Heart right ventricle (tissue), 16 donors: ENCODE measurements around the gene DISP2. TPM values are rescaled to one million over a fixed set of nuclear protein-coding genes. Genes with fewer than 3 reads are reported as not detected.

Source experiments
- ATAC-seq, 8 donors: fragments of 200-7000 bp; cut with Tn5 transposase; one replicate each; pipeline ENCODE4 v1.9.1; 2020; ENCODE audit warnings: mild to moderate bottlenecking in 8 of 8, moderate library complexity in 8 of 8, moderate number of reproducible peaks in 1 of 8
- DNase-seq, 2 donors: peaks; one replicate each; pipeline ENCODE4 v3.0.0-alpha.2; 2020
- H3K27ac ChIP-seq, 10 donors: fragments of 200-600 bp; sonication (generic) in 2 of 10; one replicate each; pipeline versions ENCODE4 v1.5.0 to v1.8.0; 2020 to 2022; ENCODE audit warnings: mild to moderate bottlenecking in 3 of 10
- H3K27me3 ChIP-seq, 7 donors: fragments of 200-600 bp; one replicate each; pipeline ENCODE4 v1.8.0; 2021 to 2022; ENCODE audit warnings: mild to moderate bottlenecking in 2 of 7
- H3K36me3 ChIP-seq, 9 donors: fragments of 200-600 bp; sonication (generic) in 1 of 9; one replicate each; pipeline versions ENCODE4 v1.5.0 to v1.8.0; 2020 to 2022; ENCODE audit warnings: mild to moderate bottlenecking in 2 of 9
- H3K4me1 ChIP-seq, 9 donors: fragments of 200-600 bp; sonication (generic) in 1 of 9; one replicate each; pipeline versions ENCODE4 v1.5.0 to v1.8.0; 2020 to 2022; ENCODE audit warnings: mild to moderate bottlenecking in 4 of 9
- H3K4me3 ChIP-seq, 10 donors: fragments of 200-600 bp; sonication (generic) in 2 of 10; one replicate each; pipeline versions ENCODE4 v1.5.0 to v1.8.0; 2020 to 2022; ENCODE audit warnings: mild to moderate bottlenecking in 7 of 10, moderate library complexity in 2 of 10
- H3K9me3 ChIP-seq, 11 donors: fragments of 200-600 bp in 10 of 11; sonication (generic) in 2 of 11; one replicate each; pipeline versions ENCODE4 v1.5.0 to v1.8.0; 2013 to 2022; ENCODE audit warnings: mild to moderate bottlenecking in 2 of 11, control low read depth in 1 of 11, moderate library complexity in 1 of 11
- WGBS, 2 donors: extraction: QIAGEN DNeasy Blood & Tissue Kit; methylation state at CpG; one replicate each; pipeline ENCODE4 v1.1.7; 2013; ENCODE audit warnings: inconsistent platforms in 1 of 2; 5-methylcytosine and 5-hydroxymethylcytosine counted together
- intact Hi-C, 10 donors: fragments of 100-400 bp; cut with DNase I; formaldehyde crosslinking; loops; one replicate each; pipeline versions ENCODE4 v1.11.1 to v1.14.2; 2022
- polyA plus RNA-seq, 2 donors: library from polyadenylated mRNA; stranded (reverse); fragments of 200-250 nt; gene quantifications; one replicate each; pipeline ENCODE4 v1.2.3, GENCODE V29; 2013
- total RNA-seq, 10 donors: library from RNA; stranded (reverse); fragmentation: NEBNext Ultra II Directional in 3 of 10; extraction: Animal tissue kit (Norgen Biotek cat#: 25700) in 3 of 10; gene quantifications; one replicate each; pipeline versions ENCODE4 v1.2.1 to v1.2.4, GENCODE V29; 2021 to 2023
- TF ChIP-seq, protein P1 (sequence below), 9 donors: fragments of 200-600 bp; sonication (generic) in 2 of 9; IDR thresholded peaks; one replicate each; pipeline versions ENCODE4 v1.5.0 to v1.8.0; 2021 to 2022; ENCODE audit warnings: antibody characterized with exemption in 9 of 9, mild to moderate bottlenecking in 5 of 9, moderate library complexity in 1 of 9
- donor health status: Arrhythmogenic right ventricular cardiomyopathy.
- donor health status: ischemic (EF 13 %, LVEDD 7.1; RV severe dilation, severe dysfunction).
- donor health status: healthy with polysubstance abuse.
- donor health status: DM: no; HTN: yes; CAD: no.
- donor health status: DM: no; HTN: no; CAD: no.
- donor health status: ischemic (EF 25% LVEDD 6.9; RV normal size, moderate dysfunction).
- donor health status: ischemic (EF 25% LVEDD 5.7; RV mildly dilated, moderate dysfunction).
- donor health status: healthy.
- donor health status: DM: yes; HTN: yes; CAD: no.
- donor health status: Ischemic cardiomyopathy.
- donor health status: ischemic (EF 35%, LVEDD 5.7; RV mildly dilated, moderate dysfunction).
- donor health status: nonischemic (EF 11% LVEDD 7.7; RV severe dilation, severe dysfunction).
- donor health status: DM: yes; HTN: yes; CAD: no.
- donor health status: PGD.
- donor health status: ischemic (EF 29% LVEDD 5.4; RV normal size, mild dysfunction).
- donor health status: nonischemic (EF 23%, LVEDD 6.1; RV moderate dilation, normal function).

Gene DISP2
- total and polyA plus RNA-seq, 12 donors: 0.08 to 2.7 (median 0.71) TPM

DNA sequence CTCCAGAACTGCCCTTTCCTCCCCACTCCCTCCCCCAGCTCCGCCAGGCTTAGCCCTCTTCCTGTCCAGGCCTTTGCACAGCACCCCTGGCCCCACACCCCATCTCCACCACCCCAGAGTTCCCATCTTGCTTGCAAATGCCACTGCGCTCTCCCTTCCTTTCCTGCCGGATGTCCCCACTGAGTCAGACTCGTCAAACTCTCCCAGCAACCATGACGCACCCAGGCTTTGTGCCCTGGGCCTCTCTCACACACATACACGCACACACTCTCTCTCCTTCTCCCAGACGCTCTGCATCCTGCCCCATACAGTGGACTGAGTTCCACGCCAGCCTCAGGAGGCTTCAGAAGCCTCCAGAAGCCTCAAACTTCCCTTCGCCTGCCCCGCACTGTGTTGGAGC is 14.5 kb upstream of the DISP2 start:
- peaks cover 33 to 72% (median 61%) of the 10 kb centered on the region in 9 donors for H3K4me1 ChIP-seq
- TF ChIP-seq, protein P1, sequence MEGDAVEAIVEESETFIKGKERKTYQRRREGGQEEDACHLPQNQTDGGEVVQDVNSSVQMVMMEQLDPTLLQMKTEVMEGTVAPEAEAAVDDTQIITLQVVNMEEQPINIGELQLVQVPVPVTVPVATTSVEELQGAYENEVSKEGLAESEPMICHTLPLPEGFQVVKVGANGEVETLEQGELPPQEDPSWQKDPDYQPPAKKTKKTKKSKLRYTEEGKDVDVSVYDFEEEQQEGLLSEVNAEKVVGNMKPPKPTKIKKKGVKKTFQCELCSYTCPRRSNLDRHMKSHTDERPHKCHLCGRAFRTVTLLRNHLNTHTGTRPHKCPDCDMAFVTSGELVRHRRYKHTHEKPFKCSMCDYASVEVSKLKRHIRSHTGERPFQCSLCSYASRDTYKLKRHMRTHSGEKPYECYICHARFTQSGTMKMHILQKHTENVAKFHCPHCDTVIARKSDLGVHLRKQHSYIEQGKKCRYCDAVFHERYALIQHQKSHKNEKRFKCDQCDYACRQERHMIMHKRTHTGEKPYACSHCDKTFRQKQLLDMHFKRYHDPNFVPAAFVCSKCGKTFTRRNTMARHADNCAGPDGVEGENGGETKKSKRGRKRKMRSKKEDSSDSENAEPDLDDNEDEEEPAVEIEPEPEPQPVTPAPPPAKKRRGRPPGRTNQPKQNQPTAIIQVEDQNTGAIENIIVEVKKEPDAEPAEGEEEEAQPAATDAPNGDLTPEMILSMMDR (IDR thresholded peaks at IDR 0.05): no peak
- no peaks in the 10 kb centered on the region for H3K9me3 ChIP-seq
- H3K27ac ChIP-seq: peak overlapping the region; percentile 39 to 99 (median 90)
- H3K36me3 ChIP-seq: no peaks in the 10 kb centered on the region
- 58 to 74% methylated on average over 10 of the region's 10 CpGs for WGBS, 2 donors
- peak in 6 of 8 donors; percentile 3 to 61 (median 8) for ATAC-seq
- no peaks in the 10 kb centered on the region for H3K27me3 ChIP-seq
- peak in 1 of 2 donors; percentile 77 for DNase-seq
- no peak overlapping the region for H3K4me3 ChIP-seq
- intact Hi-C loops: loop anchor here in 3 of 10 donors (5.0 kb wide), 1 partner anchor 79 kb away; no protein-coding TSS in a partner anchor

DNA sequence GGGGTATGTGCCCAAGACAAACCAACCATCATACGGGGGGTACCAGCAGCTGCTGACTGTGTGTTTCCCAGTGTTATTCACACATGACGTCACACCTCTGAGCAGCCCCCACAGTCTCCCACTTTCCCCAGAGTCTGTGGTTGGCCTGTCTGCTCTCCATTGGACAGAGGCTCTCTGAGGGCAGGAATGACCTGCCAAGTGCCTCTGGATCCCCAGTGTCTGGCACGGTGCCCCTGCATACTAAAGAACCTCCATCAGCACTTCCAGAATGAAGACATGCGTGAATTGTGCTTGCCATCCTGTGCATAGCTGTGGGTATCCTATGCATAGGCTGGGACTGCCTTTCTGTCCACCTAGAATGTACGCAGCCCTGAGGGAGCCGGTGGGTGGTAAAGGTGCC is 13.8 kb upstream of the DISP2 start:
- 44 to 51% methylated on average over 6 of the region's 6 CpGs for WGBS, 2 donors

DNA sequence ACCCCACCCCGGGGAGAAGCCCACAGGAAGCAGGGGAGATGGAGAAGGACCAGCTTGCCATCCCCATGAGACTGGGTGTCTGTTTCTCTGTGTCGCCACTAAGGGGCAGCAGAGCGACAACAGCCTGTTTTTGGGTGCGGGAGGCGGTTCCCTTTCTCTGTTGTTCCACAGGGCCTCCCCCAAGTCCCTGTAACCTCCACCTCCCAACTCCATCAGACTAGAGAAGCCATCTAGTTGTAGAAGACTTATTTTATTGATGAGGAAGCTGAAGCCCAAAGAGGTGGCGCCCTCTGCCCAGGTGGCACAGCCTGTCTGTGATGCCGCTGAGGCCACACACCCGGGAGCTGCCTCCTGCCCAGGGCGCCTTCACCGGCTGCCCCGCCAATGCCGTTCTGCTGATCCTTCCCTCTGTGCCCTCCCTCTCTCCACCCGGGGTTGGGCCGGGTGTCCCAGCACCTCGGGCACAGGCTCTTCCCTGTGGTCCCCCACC is 13.3 kb upstream of the DISP2 start:
- Histone ChIP-seq H3K9me3 (no peaks in the 10 kb centered on the region), H3K27me3 (no peaks in the 10 kb centered on the region), H3K36me3 (no peaks in the 10 kb centered on the region), H3K4me3 (no peak overlapping the region), H3K27ac (peak overlapping the region in 5 of 10 donors; percentile 9 to 99 (median 72)), H3K4me1 (peaks cover 24 to 64% (median 50%) of the 10 kb centered on the region in 9 donors)
- DNase-seq: peak; percentile 61 to 68
- TF ChIP-seq, protein P1 (IDR thresholded peaks at IDR 0.05): peak; percentile 58 to 85 (median 82)
- WGBS, 2 donors: 48 to 49% methylated on average over 15 of the region's 15 CpGs
- intact Hi-C loops: loop anchor here in 7 of 10 donors (2.0 to 5.0 kb wide), 4 partner anchors 24 to 78 kb away; no protein-coding TSS in a partner anchor
- peak in 1 of 8 donors; percentile 18 for ATAC-seq

More for the DNA sequence above, 13.8 kb upstream of the DISP2 start:
- H3K4me3 ChIP-seq: no peak overlapping the region
- H3K27ac ChIP-seq: peak overlapping the region in 8 of 10 donors; percentile 41 to 99 (median 74)
- TF ChIP-seq, protein P1 (IDR thresholded peaks at IDR 0.05): no peak
- DNase-seq: no peak
- no peaks in the 10 kb centered on the region for H3K9me3 ChIP-seq
- no peak for ATAC-seq
- no peaks in the 10 kb centered on the region for H3K27me3 ChIP-seq
- intact Hi-C loops: loop anchor here in 6 of 10 donors (2.0 to 5.0 kb wide), 4 partner anchors 23 to 79 kb away; no protein-coding TSS in a partner anchor
- H3K4me1 ChIP-seq: peaks cover 28 to 68% (median 55%) of the 10 kb centered on the region in 9 donors
- no peaks in the 10 kb centered on the region for H3K36me3 ChIP-seq

DNA sequence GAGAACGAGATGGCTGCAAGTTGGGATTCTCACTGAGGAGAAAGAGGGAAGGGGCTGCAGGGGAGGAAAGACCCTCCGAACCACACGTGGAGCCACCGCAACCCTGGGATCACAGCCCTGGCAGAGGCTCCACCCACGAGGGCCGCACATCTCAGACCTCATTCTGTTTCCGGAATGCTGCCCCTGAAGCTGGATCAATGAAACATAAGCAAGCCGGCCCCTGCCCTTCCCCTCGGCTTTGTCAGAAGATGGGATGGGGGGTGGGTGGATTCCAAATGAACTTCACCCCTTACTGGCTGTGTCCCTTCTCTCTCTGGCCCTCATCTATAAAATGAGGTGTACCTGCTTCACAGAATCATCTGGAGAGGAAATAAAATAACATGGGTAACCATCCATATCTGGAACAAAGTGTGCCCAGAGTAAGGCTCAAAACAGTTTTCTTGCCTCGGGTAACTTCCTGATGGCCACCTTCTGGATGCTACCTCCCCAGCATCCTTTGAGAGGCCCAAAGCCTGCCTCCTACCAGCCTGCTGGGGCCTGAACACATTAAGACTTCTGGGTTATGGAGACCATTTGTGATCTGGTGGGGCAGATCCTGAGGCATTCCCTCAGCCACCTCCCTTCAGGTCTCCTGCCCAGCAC is 12.7 kb upstream of the DISP2 start:
- Histone ChIP-seq H3K27me3 (no peaks in the 10 kb centered on the region), H3K9me3 (no peaks in the 10 kb centered on the region), H3K36me3 (no peaks in the 10 kb centered on the region), H3K4me1 (peaks cover 17 to 57% (median 43%) of the 10 kb centered on the region in 9 donors), H3K4me3 (no peak overlapping the region), H3K27ac (no peak overlapping the region)
- 72 to 74% methylated on average over 10 of the region's 10 CpGs for WGBS, 2 donors
- intact Hi-C loops: loop anchor here in 4 of 10 donors (2.0 to 5.0 kb wide), 4 partner anchors 25 to 77 kb away; no protein-coding TSS in a partner anchor
- ATAC-seq: no peak
- no peak for DNase-seq
- TF ChIP-seq, protein P1 (IDR thresholded peaks at IDR 0.05): no peak
